Endothelial cell (in vitro differentiated cells): Measurements from ENCODE around the gene TDP1. TPM values are rescaled to one million over a fixed set of nuclear protein-coding genes. Genes with fewer than 3 reads are reported as not detected.
"Not testable (repeated sequence)": the region's sequence is repeated elsewhere in the genome, so short reads cannot be mapped to it uniquely, and the experiment has no call there.

Experiments
- DNase-seq: peaks from one replicate; pipeline ENCODE4 v3.0.0; 2021; ENCODE audit warnings: low spot score
- H3K27ac Mint-ChIP-seq: one replicate; pipeline ENCODE4 v1.8.0; 2021; ENCODE audit warnings: mixed read lengths, inconsistent platforms; ENCODE audit not compliant: unreplicated experiment
- H3K27me3 Mint-ChIP-seq: one replicate; pipeline ENCODE4 v1.8.0; 2021; ENCODE audit warnings: mild to moderate bottlenecking, moderate library complexity, mixed read lengths, inconsistent platforms; ENCODE audit not compliant: unreplicated experiment
- H3K36me3 Mint-ChIP-seq: one replicate; pipeline ENCODE4 v1.8.0; 2021; ENCODE audit warnings: mild to moderate bottlenecking, low read depth, mixed read lengths, inconsistent platforms; ENCODE audit not compliant: unreplicated experiment
- H3K4me1 Mint-ChIP-seq: one replicate; pipeline ENCODE4 v1.8.0; 2021; ENCODE audit warnings: mild to moderate bottlenecking, mixed read lengths, inconsistent platforms; ENCODE audit not compliant: unreplicated experiment
- H3K4me3 Mint-ChIP-seq: one replicate; pipeline ENCODE4 v1.8.0; 2021; ENCODE audit warnings: mild to moderate bottlenecking, mixed read lengths, inconsistent platforms; ENCODE audit not compliant: unreplicated experiment
- H3K9me3 Mint-ChIP-seq: one replicate; pipeline ENCODE4 v1.8.0; 2021; ENCODE audit warnings: mixed read lengths, inconsistent platforms; ENCODE audit not compliant: unreplicated experiment
- CTCF ChIP-seq: fragments of 200-600 bp; sonication (generic); IDR thresholded peaks from one replicate; pipeline ENCODE4 v1.5.0; 2021; ENCODE audit warnings: antibody characterized with exemption; ENCODE audit not compliant: unreplicated experiment
- total RNA-seq: library from RNA; stranded (reverse); fragmentation: NEBNext Ultra II Directional; extraction: Animal tissue kit (Norgen Biotek cat#: 25700); gene quantifications from one replicate; pipeline ENCODE4 v1.2.1, GENCODE V29; 2021; ENCODE audit not compliant: unreplicated experiment

The TDP1 gene
- total RNA-seq, 1 donor from 2014 or later: 34.9 TPM

- no peak overlapping the region for H3K27ac Mint-ChIP-seq
- no peaks in the 10 kb centered on the region for H3K9me3 Mint-ChIP-seq
- H3K4me3 Mint-ChIP-seq: no peak overlapping the region
- no peaks in the 10 kb centered on the region for H3K27me3 Mint-ChIP-seq
- H3K36me3 Mint-ChIP-seq: no peaks in the 10 kb centered on the region
- no peak for DNase-seq
- TF ChIP-seq CTCF: no peak
- H3K4me1 Mint-ChIP-seq: no peaks in the 10 kb centered on the region
Observed at GRCh38 chr14:90087433-90087832, 131.7 kb downstream of the TDP1 start.

- no peak overlapping the region for H3K27ac Mint-ChIP-seq
- H3K4me3 Mint-ChIP-seq: no peak overlapping the region
- no peak for TF ChIP-seq CTCF
- H3K27me3 Mint-ChIP-seq: no peaks in the 10 kb centered on the region
- H3K4me1 Mint-ChIP-seq: no peaks in the 10 kb centered on the region
- H3K9me3 Mint-ChIP-seq: no peaks in the 10 kb centered on the region
- H3K36me3 Mint-ChIP-seq: no peaks in the 10 kb centered on the region
- no peak for DNase-seq
Observed at GRCh38 chr14:90088176-90088575, 132.4 kb downstream of the TDP1 start.

GRCh38 chr14:90089486-90089885, 133.8 kb downstream of the TDP1 start:
- H3K4me1 Mint-ChIP-seq, H3K36me3 Mint-ChIP-seq, DNase-seq: not testable (repeated sequence)

GRCh38 chr14:90091393-90091792, 135.7 kb downstream of the TDP1 start:
- H3K36me3 Mint-ChIP-seq: no peaks in the 10 kb centered on the region
- no peak for TF ChIP-seq CTCF
- H3K9me3 Mint-ChIP-seq: no peaks in the 10 kb centered on the region
- peaks cover 5% of the 10 kb centered on the region for H3K4me1 Mint-ChIP-seq
- H3K4me3 Mint-ChIP-seq: no peak overlapping the region
- peaks cover 3% of the 10 kb centered on the region for H3K27me3 Mint-ChIP-seq
- H3K27ac Mint-ChIP-seq: no peak overlapping the region
- no peak for DNase-seq

More at GRCh38 chr14:90089486-90089885, 133.8 kb downstream of the TDP1 start:
- not testable (repeated sequence) for H3K27ac Mint-ChIP-seq, H3K4me3 Mint-ChIP-seq, H3K27me3 Mint-ChIP-seq, H3K9me3 Mint-ChIP-seq

DNA sequence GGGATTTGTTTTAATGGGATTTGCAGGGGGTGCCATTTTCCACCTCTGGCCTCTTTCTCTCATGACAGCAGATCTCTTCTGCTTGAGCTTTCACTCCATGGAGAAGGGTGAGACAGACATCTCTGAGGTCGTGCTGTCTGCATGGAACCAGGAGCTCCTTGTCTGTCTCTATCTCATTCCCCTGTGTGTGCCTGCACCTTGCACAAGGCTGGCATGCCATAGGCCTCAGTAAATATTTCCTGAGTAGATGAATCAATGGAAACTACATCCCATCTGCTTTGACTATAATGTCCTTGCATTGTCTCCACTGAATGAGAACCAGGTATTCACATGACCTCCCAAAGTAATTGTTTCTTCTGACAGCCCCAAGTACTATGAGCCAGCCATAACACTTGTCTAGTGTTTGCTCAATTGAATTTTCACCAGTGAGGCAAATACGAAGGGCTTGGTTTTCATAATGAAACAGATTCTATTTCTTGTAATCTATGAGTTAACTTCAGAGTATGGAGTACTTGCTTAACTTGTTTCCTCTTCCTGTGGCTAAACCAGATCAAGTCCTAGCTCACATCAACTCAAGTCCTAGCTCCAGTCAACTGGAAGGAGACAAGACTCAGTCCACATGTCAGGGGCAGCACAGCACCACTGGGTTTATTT, 138.3 kb downstream of the TDP1 start:
- peaks cover 3% of the 10 kb centered on the region for H3K27me3 Mint-ChIP-seq
- no peak for TF ChIP-seq CTCF
- H3K4me3 Mint-ChIP-seq: no peak overlapping the region
- DNase-seq: no peak
- H3K36me3 Mint-ChIP-seq: no peaks in the 10 kb centered on the region
- peaks cover 5% of the 10 kb centered on the region for H3K4me1 Mint-ChIP-seq
- H3K9me3 Mint-ChIP-seq: no peaks in the 10 kb centered on the region
- H3K27ac Mint-ChIP-seq: no peak overlapping the region

Other genes starting within 250 kb of the TDP1 start
- gene EFCAB11, start 1.2 kb upstream of the TDP1 start, total RNA-seq: 15.2 TPM
- 0.10 TPM for gene KCNK13, start 106.1 kb downstream of the TDP1 start, total RNA-seq